ENCODE results near the gene GATAD2A.

DNA sequence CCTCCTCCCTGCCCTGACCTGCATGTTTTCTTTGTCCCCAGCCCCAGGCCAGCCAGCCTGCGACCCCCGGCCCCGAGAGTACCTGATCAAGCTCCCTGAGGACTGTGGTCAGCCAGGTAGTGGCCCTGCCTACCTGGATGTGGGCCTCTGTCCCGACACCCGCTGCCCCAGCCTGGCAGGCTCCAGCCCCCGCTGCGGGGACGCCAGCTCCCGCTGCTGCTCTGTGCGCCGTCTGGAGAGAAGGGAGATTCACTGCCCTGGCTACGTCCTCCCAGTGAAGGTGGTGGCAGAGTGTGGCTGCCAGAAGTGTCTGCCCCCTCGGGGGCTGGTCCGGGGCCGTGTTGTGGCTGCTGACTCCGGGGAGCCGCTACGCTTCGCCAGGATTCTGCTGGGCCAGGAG is 138.2 kb downstream of the GATAD2A start:
- TF ChIP-seq HDAC6 (IDR thresholded peaks at IDR 0.05; ENCODE audit: low read depth, low read length) (no peak), POLR2A (IDR thresholded peaks at IDR 0.05; ENCODE audit: control extremely low read depth in 1 of 2, low read depth in 2 of 2, low read length in 2 of 2) (no peak), MAFK (IDR thresholded peaks at IDR 0.05; ENCODE audit: low read depth, low read length) (no peak), JUND (IDR thresholded peaks at IDR 0.05; ENCODE audit: low read length) (no peak), NRF1 (IDR thresholded peaks at IDR 0.05; ENCODE audit: low read depth, low read length) (no peak), FOSL1 (IDR thresholded peaks at IDR 0.05; ENCODE audit: insufficient read depth, low read depth, low read length) (no peak), RXRA (IDR thresholded peaks at IDR 0.05; ENCODE audit: insufficient read depth, low read depth, low read length) (no peak), TAF1 (IDR thresholded peaks at IDR 0.05; ENCODE audit: low read depth, low read length) (no peak), KDM5A (IDR thresholded peaks at IDR 0.05; ENCODE audit: low read length) (no peak), JUN (IDR thresholded peaks at IDR 0.05; ENCODE audit: low read depth, low read length) (no peak), PHF8 (conservative IDR thresholded peaks at IDR 0.05; ENCODE audit: low read depth, low read length) (no peak)
- TF ChIP-seq, protein P1, sequence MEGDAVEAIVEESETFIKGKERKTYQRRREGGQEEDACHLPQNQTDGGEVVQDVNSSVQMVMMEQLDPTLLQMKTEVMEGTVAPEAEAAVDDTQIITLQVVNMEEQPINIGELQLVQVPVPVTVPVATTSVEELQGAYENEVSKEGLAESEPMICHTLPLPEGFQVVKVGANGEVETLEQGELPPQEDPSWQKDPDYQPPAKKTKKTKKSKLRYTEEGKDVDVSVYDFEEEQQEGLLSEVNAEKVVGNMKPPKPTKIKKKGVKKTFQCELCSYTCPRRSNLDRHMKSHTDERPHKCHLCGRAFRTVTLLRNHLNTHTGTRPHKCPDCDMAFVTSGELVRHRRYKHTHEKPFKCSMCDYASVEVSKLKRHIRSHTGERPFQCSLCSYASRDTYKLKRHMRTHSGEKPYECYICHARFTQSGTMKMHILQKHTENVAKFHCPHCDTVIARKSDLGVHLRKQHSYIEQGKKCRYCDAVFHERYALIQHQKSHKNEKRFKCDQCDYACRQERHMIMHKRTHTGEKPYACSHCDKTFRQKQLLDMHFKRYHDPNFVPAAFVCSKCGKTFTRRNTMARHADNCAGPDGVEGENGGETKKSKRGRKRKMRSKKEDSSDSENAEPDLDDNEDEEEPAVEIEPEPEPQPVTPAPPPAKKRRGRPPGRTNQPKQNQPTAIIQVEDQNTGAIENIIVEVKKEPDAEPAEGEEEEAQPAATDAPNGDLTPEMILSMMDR (IDR thresholded peaks at IDR 0.05; ENCODE audit: control extremely low read depth in 1 of 3, insufficient read depth in 1 of 3, low read depth in 1 of 3, low read length in 3 of 3), result no peak
- TF ChIP-seq, protein P2, sequence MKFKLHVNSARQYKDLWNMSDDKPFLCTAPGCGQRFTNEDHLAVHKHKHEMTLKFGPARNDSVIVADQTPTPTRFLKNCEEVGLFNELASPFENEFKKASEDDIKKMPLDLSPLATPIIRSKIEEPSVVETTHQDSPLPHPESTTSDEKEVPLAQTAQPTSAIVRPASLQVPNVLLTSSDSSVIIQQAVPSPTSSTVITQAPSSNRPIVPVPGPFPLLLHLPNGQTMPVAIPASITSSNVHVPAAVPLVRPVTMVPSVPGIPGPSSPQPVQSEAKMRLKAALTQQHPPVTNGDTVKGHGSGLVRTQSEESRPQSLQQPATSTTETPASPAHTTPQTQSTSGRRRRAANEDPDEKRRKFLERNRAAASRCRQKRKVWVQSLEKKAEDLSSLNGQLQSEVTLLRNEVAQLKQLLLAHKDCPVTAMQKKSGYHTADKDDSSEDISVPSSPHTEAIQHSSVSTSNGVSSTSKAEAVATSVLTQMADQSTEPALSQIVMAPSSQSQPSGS (IDR thresholded peaks at IDR 0.05; ENCODE audit: low read length), result no peak

Data from H1 (cell line).